ENCODE data around the gene RNU7-1. TPM values are rescaled to one million over a fixed set of nuclear protein-coding genes. Genes with fewer than 3 reads are reported as not detected.

The RNU7-1 gene
- total RNA-seq, 2 donors from 2014 or later, result not detected

- Mint-ChIP-seq H3K27me3 (no peaks in the 10 kb centered on the region), H3K4me1 (peaks cover 17% of the 10 kb centered on the region), H3K36me3 (ENCODE audit: low read depth) (peaks cover 52% of the 10 kb centered on the region), H3K9me3 (no peaks in the 10 kb centered on the region), H3K27ac (peak within 1 kb of the TSS; percentile 93), H3K4me3 (peak within 1 kb of the TSS; percentile 96)
- peak; percentile 97 for ATAC-seq (replicated peaks)
Observed at GRCh38 chr12:6914246-6914946, 29.2 kb upstream of the RNU7-1 start, which contains the start of gene ENO2. Gene ENO2 (plus strand): TSS chr12:6914580. CDS start chr12:6915833, 1,253 bp downstream.

GRCh38 chr12:6914947-6915788, 28.4 kb upstream of the RNU7-1 start:
- Mint-ChIP-seq H3K27me3 (no peaks in the 10 kb centered on the region), H3K9me3 (no peaks in the 10 kb centered on the region), H3K27ac (peak overlapping the region; percentile 93), H3K4me3 (peak overlapping the region; percentile 96), H3K4me1 (peaks cover 25% of the 10 kb centered on the region), H3K36me3 (ENCODE audit: low read depth) (peaks cover 59% of the 10 kb centered on the region)
- ATAC-seq (replicated peaks), result no peak

DNA sequence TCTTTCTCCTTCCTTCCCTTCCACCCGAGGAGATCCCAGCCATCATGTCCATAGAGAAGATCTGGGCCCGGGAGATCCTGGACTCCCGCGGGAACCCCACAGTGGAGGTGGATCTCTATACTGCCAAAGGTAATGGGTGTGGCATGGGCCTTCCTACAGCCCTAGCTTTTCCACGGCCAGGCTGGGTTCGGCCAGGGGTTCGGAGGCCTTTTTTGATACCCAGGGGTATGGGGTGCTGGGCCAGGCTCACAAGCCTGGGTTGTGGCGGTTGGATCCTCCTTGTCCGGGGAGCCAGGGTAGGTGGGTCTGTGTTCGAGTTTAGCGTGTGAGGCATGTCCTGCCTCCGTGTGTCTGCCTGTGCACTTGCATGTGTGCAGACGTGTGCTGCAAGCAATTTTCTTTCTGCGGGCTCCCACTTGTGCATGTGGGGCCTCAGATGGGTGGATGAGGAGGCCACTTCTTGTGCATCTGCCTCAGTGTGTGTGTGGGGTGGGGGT, 27.8 kb upstream of the RNU7-1 start:
- no peaks in the 10 kb centered on the region for H3K27me3 Mint-ChIP-seq

GRCh38 chr12:6916426-6917200, 27.0 kb upstream of the RNU7-1 start:
- Mint-ChIP-seq H3K36me3 (ENCODE audit: low read depth) (peaks cover 74% of the 10 kb centered on the region), H3K4me1 (peaks cover 25% of the 10 kb centered on the region), H3K27me3 (no peaks in the 10 kb centered on the region), H3K27ac (peak overlapping the region; percentile 93), H3K9me3 (no peaks in the 10 kb centered on the region), H3K4me3 (peak overlapping the region; percentile 96)
- ATAC-seq (replicated peaks), result no peak

More for the DNA sequence above, 27.8 kb upstream of the RNU7-1 start:
- Mint-ChIP-seq H3K27ac (peak overlapping the region; percentile 93), H3K9me3 (no peaks in the 10 kb centered on the region), H3K4me1 (peaks cover 25% of the 10 kb centered on the region), H3K4me3 (peak overlapping the region; percentile 96), H3K36me3 (ENCODE audit: low read depth) (peaks cover 66% of the 10 kb centered on the region)
- ATAC-seq (replicated peaks), result no peak

DNA sequence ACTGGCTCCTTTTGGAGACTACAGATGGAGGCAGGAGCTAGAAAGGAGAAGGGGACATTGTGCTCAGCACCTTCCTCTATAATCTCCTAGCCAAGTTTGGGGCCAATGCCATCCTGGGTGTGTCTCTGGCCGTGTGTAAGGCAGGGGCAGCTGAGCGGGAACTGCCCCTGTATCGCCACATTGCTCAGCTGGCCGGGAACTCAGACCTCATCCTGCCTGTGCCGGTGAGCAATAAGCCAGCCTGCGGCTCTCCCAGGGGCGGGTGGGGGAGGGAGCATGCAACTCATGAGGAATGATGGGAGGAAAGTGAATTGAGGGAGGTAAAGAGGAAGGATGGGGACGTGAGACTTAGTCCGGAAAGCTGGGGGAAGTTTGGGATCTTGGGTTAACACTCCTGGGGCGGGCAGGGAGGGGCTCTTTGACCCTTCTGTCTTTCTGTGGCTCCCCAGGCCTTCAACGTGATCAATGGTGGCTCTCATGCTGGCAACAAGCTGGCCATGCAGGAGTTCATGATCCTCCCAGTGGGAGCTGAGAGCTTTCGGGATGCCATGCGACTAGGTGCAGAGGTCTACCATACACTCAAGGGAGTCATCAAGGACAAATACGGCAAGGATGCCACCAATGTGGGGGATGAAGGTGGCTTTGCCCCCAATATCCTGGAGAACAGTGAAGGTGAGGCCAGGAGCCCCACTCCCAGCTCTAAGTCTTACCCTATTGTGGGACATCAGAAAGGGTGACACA, 26.0 kb upstream of the RNU7-1 start:
- ATAC-seq (replicated peaks), result no peak
- no peaks in the 10 kb centered on the region for H3K27me3 Mint-ChIP-seq
- peak overlapping the region; percentile 96 for H3K4me3 Mint-ChIP-seq
- peak overlapping the region; percentile 93 for H3K27ac Mint-ChIP-seq
- peaks cover 26% of the 10 kb centered on the region for H3K4me1 Mint-ChIP-seq
- no peaks in the 10 kb centered on the region for H3K9me3 Mint-ChIP-seq
- peaks cover 84% of the 10 kb centered on the region for H3K36me3 Mint-ChIP-seq (ENCODE audit: low read depth)

GRCh38 chr12:6919588-6919987, 24.0 kb upstream of the RNU7-1 start:
- peaks cover 98% of the 10 kb centered on the region for H3K36me3 Mint-ChIP-seq (ENCODE audit: low read depth)
- H3K4me3 Mint-ChIP-seq, result peak overlapping the region; percentile 35
- no peaks in the 10 kb centered on the region for H3K27me3 Mint-ChIP-seq
- ATAC-seq (replicated peaks), result no peak
- peak overlapping the region; percentile 75 for H3K27ac Mint-ChIP-seq
- no peaks in the 10 kb centered on the region for H3K9me3 Mint-ChIP-seq
- peaks cover 34% of the 10 kb centered on the region for H3K4me1 Mint-ChIP-seq

GRCh38 chr12:6921539-6921938, 22.1 kb upstream of the RNU7-1 start:
- Mint-ChIP-seq H3K4me3 (no peak overlapping the region), H3K4me1 (peaks cover 40% of the 10 kb centered on the region), H3K27me3 (no peaks in the 10 kb centered on the region), H3K9me3 (no peaks in the 10 kb centered on the region), H3K36me3 (ENCODE audit: low read depth) (peaks cover 84% of the 10 kb centered on the region), H3K27ac (peak overlapping the region; percentile 20)
- ATAC-seq (replicated peaks), result no peak

DNA sequence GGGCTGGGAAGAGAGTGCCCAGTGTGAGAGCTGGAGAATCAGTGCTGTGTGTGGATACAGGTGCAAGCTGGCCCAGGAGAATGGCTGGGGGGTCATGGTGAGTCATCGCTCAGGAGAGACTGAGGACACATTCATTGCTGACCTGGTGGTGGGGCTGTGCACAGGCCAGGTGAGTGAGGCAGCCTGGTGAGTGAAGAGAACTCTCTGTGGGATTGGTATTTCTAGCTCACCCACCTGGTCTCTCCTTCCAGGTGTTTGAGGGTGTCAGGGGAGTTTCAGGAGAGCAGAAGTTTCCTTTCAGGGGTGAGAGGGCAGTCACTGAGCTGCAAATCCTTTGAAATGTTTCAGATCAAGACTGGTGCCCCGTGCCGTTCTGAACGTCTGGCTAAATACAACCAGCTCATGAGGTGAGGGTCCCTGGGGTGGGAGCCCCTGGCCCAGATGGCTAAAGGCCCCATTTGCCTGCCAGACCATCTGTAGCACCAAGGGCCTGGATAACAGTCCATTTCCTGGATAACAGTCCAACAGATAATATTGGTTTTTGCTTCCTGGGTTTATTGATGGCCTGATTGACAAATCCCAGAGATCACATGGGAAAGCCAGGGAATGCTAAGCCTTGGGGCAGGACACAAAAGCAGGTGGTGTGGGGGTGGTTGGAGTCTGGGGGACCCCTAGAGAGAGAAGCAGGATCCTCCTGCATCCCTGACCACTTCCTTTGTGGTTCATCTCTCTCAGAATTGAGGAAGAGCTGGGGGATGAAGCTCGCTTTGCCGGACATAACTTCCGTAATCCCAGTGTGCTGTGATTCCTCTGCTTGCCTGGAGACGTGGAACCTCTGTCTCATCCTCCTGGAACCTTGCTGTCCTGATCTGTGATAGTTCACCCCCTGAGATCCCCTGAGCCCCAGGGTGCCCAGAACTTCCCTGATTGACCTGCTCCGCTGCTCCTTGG, 21.3 kb upstream of the RNU7-1 start:
- Mint-ChIP-seq H3K36me3 (ENCODE audit: low read depth) (peaks cover 84% of the 10 kb centered on the region), H3K27ac (peak overlapping the region; percentile 98)

GRCh38 chr12:6923003-6923732, 20.4 kb upstream of the RNU7-1 start:
- Mint-ChIP-seq H3K4me3 (peak overlapping the region; percentile 5), H3K27ac (peak overlapping the region; percentile 98), H3K9me3 (no peaks in the 10 kb centered on the region), H3K4me1 (peaks cover 41% of the 10 kb centered on the region), H3K27me3 (no peaks in the 10 kb centered on the region), H3K36me3 (ENCODE audit: low read depth) (peaks cover 78% of the 10 kb centered on the region)
- ATAC-seq (replicated peaks), result peak; percentile 6

More for the DNA sequence above, 21.3 kb upstream of the RNU7-1 start:
- no peaks in the 10 kb centered on the region for H3K27me3 Mint-ChIP-seq
- no peak for ATAC-seq (replicated peaks)
- H3K4me1 Mint-ChIP-seq, result peaks cover 40% of the 10 kb centered on the region
- H3K4me3 Mint-ChIP-seq, result no peak overlapping the region
- H3K9me3 Mint-ChIP-seq, result no peaks in the 10 kb centered on the region

DNA sequence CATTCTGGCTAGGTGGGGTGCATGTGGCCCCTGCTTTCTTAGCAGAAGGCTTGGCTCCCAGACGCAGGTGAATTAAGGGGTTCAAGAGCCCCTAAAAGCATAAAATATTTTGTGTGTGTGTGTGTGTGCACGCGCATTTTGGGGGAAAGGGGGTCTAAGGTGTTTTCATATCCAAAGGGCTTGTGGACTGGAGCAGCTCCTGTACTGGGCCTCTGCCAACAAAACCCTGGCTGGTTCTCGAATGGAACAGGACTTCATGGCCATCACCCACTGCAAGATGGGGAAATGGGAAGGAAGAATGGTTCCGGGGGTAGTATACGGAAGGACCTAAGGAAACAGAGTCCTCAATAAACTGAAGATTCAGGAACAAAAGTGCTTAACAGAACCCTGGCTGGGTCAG, 19.8 kb upstream of the RNU7-1 start:
- Mint-ChIP-seq H3K27me3 (no peaks in the 10 kb centered on the region), H3K9me3 (no peaks in the 10 kb centered on the region), H3K4me1 (peaks cover 46% of the 10 kb centered on the region), H3K4me3 (peak overlapping the region; percentile 87), H3K27ac (peak overlapping the region; percentile 98), H3K36me3 (ENCODE audit: low read depth) (peaks cover 79% of the 10 kb centered on the region)
- peak; percentile 1 for ATAC-seq (replicated peaks)

- Mint-ChIP-seq H3K4me1 (peaks cover 48% of the 10 kb centered on the region), H3K27me3 (no peaks in the 10 kb centered on the region), H3K36me3 (ENCODE audit: low read depth) (peaks cover 76% of the 10 kb centered on the region), H3K9me3 (no peaks in the 10 kb centered on the region), H3K27ac (peak overlapping the region; percentile 98), H3K4me3 (peak overlapping the region; percentile 87)
- ATAC-seq (replicated peaks), result no peak
Observed at GRCh38 chr12:6925239-6925539, 18.4 kb upstream of the RNU7-1 start.

- Mint-ChIP-seq H3K36me3 (ENCODE audit: low read depth) (peaks cover 71% of the 10 kb centered on the region), H3K27me3 (no peaks in the 10 kb centered on the region), H3K27ac (peak overlapping the region; percentile 98), H3K4me1 (peaks cover 48% of the 10 kb centered on the region), H3K4me3 (peak overlapping the region; percentile 87), H3K9me3 (no peaks in the 10 kb centered on the region)
- no peak for ATAC-seq (replicated peaks)
Observed at GRCh38 chr12:6925540-6926279, 17.9 kb upstream of the RNU7-1 start.
